GM20431 (cell line): ENCODE measurements around the gene GLIPR1L2.

ENCODE experiments used
- in situ Hi-C: fragments of 300-500 bp; cut with MseI, MboI; formaldehyde crosslinking; loops from one replicate; pipeline ENCODE4 v1.15.0; 2020; ENCODE audit warnings: low sequenced_read_pairs; ENCODE audit not compliant: unreplicated experiment

Gene GLIPR1L2

GRCh38 chr12:75471902-75472890 lies 81.3 kb downstream of the GLIPR1L2 start:
- in situ Hi-C loops, result no loop called here

- in situ Hi-C loops, result no loop called here
Measured at GRCh38 chr12:75474116-75474515, 83.2 kb downstream of the GLIPR1L2 start.

GRCh38 chr12:75476071-75476470 lies 85.2 kb downstream of the GLIPR1L2 start:
- in situ Hi-C loops, result loop anchor here (25.0 kb wide), 1 partner anchor 139 kb away; the partner anchor contains the start of genes CAPS2 and GLIPR1L1

GRCh38 chr12:75477137-75477536 lies 86.2 kb downstream of the GLIPR1L2 start:
- in situ Hi-C loops, result loop anchor here (25.0 kb wide), 1 partner anchor 140 kb away; the partner anchor contains the start of genes CAPS2 and GLIPR1L1

GRCh38 chr12:75478116-75478794 lies 87.4 kb downstream of the GLIPR1L2 start:
- in situ Hi-C loops, result loop anchor here (25.0 kb wide), 1 partner anchor 141 kb away; the partner anchor contains the start of genes CAPS2 and GLIPR1L1

- in situ Hi-C loops, result loop anchor here (25.0 kb wide), 1 partner anchor 143 kb away; the partner anchor contains the start of genes CAPS2 and GLIPR1L1
Measured at GRCh38 chr12:75479963-75480461, 89.1 kb downstream of the GLIPR1L2 start.

- in situ Hi-C loops, result loop anchor here (25.0 kb wide), 1 partner anchor 143 kb away; the partner anchor contains the start of genes CAPS2 and GLIPR1L1
Measured at GRCh38 chr12:75480469-75480949, 89.6 kb downstream of the GLIPR1L2 start, which contains the start of gene GLIPR1. GLIPR1 (plus strand) TSS chr12:75480755; CDS start chr12:75480881, 126 bp downstream.

- in situ Hi-C loops, result loop anchor here (25.0 kb wide), 1 partner anchor 144 kb away; the partner anchor contains the start of genes CAPS2 and GLIPR1L1
Measured at GRCh38 chr12:75481013-75481705, 90.3 kb downstream of the GLIPR1L2 start.

GRCh38 chr12:75481774-75482173 lies 90.9 kb downstream of the GLIPR1L2 start:
- in situ Hi-C loops, result loop anchor here (25.0 kb wide), 1 partner anchor 144 kb away; the partner anchor contains the start of genes CAPS2 and GLIPR1L1
